Fibroblast of villous mesenchyme (primary cell): ENCODE results near the gene ZNF672. TPM values are rescaled to one million over a fixed set of nuclear protein-coding genes. Genes with fewer than 3 reads are reported as not detected.
"Not testable (repeated sequence)": the region's sequence is repeated elsewhere in the genome, so short reads cannot be mapped to it uniquely, and the experiment has no call there.

ENCODE experiments used
- DNase-seq: peaks from one replicate; pipeline ENCODE4 v3.0.0-alpha.2; 2010; ENCODE audit warnings: low read depth
- H3K4me3 ChIP-seq: 2 replicates; pipeline ENCODE4 v1.5.1; 2011; ENCODE audit warnings: low read depth, mild to moderate bottlenecking, low read length
- total RNA-seq: library from RNA; depleted of rRNA; stranded (reverse); fragments of >200 nt; gene quantifications from 2 replicates; pipeline ENCODE4 v1.2.3, GENCODE V29; 2012
- TF ChIP-seq, protein P1 (sequence below): IDR thresholded peaks from 2 replicates; pipeline ENCODE4 v1.5.1; 2012; ENCODE audit warnings: low read depth, mild to moderate bottlenecking, low read length; ENCODE audit not compliant: insufficient read depth

ZNF672 gene
- total RNA-seq, 1 donor: 19.4 TPM

DNA sequence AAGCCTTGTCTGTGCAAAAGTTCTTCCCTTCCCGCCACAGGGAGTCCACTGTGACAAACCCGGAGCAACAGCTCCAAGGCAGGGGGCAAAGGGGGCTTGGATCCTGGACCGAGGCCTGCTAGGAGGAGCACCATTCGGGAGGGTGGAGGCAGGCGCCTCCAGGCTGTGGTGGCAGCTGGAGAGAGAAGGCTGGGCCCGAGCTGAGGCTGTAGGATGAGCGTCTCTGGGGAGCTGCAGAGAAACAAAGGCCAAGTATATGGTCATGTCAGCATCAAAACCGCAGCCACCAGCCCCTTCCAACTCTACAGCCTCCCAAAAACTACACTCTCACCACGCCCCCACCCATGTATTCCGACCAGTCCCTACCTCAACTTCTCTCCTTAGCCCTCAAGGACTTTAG lies 12.9 kb upstream of the ZNF672 start:
- peak overlapping the region; percentile 99 for H3K4me3 ChIP-seq
- DNase-seq: no peak
- TF ChIP-seq, protein P1, sequence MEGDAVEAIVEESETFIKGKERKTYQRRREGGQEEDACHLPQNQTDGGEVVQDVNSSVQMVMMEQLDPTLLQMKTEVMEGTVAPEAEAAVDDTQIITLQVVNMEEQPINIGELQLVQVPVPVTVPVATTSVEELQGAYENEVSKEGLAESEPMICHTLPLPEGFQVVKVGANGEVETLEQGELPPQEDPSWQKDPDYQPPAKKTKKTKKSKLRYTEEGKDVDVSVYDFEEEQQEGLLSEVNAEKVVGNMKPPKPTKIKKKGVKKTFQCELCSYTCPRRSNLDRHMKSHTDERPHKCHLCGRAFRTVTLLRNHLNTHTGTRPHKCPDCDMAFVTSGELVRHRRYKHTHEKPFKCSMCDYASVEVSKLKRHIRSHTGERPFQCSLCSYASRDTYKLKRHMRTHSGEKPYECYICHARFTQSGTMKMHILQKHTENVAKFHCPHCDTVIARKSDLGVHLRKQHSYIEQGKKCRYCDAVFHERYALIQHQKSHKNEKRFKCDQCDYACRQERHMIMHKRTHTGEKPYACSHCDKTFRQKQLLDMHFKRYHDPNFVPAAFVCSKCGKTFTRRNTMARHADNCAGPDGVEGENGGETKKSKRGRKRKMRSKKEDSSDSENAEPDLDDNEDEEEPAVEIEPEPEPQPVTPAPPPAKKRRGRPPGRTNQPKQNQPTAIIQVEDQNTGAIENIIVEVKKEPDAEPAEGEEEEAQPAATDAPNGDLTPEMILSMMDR: no peak

DNA sequence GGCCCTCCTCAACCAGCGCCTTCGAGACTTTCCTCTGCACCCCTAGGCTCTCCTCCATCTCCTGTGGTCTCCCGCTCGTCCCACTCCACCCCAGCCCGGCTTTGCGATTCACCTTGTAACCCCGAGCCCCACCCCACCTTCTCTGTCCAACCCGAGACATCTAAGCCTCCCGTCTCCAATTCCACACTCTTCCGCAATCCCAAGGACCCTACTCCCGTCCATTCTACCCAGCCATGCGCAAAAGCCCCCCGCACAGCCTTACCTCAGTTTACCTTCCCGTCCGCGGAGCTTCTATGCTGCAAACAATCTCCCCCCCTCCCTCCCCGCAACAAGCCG lies 12.5 kb upstream of the ZNF672 start:
- peak overlapping the region; percentile 99 for H3K4me3 ChIP-seq
- TF ChIP-seq, protein P1: no peak
- no peak for DNase-seq

DNA sequence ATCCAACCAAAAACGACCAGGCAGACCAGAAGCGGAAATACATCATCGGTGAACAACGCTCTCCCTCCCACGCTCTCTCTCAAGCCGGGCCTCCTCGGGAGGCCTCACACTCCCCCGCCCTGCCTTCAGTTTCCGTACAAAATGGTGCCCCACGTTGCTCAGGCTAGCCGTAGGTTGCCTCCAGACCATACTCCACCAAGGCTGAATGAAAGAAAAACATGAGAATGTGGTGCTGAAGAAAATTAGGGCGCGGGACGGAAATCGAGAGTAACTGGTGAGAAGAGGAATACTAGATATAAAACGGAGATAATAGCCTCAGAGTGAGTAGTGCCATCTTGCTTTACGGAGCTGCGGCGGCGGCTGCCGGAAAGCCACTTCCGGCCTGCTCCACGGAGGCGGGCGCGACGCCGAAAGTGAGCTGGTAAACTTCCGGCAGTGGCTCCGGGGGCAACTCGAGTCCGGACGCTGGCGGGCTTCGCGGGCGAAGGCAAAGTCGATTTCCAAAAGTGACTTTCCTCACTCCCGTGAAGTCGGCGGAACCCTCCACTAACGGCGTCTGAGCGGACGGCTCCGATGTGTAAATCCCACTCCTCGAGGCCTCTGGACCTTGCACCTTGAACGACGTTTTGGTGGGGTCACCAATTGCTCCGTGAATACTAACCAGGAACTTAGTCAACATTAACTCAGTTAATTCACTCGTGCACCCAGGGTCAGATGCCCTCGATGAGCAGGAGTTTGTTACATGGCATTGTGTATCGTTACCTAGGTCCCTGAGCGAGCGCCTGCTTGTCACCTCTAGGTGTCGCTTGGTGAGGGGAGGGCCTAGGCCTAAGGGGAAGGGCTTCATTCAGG lies 11.9 kb upstream of the ZNF672 start, which contains the start of gene SH3BP5L:
Gene SH3BP5L (minus strand): TSS at position 7 of the 852 bp plus-strand sequence. CDS start 980 bp downstream, outside the sequence.
- DNase-seq: peak; percentile 97
- peak within 1 kb of the TSS; percentile 99 for H3K4me3 ChIP-seq
- TF ChIP-seq, protein P1: peak; percentile 65

DNA sequence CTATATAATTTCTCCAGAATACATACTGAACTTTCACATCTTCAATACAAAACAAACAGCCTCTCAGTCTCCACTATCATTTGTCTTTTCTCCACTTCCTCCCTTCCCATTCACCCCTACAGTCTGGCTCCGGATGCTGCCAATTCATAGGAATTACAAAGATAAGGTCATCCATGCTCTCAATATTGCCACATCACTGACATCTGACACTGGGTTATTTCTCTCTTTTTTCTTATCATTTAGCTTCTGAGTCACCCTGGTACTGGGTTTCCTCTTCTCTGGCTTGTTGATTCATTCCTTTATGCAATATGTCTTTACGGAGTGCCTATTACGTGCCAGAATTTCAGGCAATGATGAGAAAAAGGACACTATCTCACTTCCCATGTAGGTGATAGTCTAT lies 9.2 kb upstream of the ZNF672 start:
- H3K4me3 ChIP-seq: no peak overlapping the region
- peak; percentile 94 for DNase-seq
- TF ChIP-seq, protein P1: no peak

DNA sequence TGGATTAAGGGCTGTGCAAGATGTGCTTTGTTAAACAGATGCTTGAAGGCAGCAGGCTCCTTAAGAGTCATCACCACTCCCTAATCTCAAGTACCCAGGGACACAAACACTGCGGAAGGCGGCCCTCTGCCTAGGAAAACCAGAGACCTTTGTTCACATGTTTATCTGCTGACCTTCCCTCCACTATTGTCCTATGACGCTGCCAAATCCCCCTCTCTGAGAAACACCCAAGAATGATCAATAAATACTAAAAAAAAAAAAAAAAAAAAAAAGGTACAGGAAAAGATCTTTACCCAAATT lies 7.4 kb upstream of the ZNF672 start:
- H3K4me3 ChIP-seq, DNase-seq: not testable (repeated sequence)

DNA sequence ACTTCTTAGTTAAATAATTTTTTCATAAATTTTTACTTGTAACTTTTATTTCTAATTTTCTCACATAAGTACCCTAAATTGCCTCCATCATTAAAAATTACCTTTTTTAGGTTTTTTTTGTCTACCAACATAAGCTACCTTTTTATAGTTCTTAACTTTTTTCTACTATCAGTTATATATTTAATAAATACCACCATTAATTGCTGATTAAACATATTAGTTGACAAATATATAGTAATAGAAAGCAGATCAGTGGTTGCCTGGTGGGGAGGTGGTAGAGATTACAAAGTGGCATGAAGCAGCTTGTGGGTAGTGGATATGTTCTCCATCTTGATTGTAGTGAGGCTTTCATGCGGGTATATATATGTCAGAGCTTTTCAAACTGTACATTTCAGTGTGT lies 6.2 kb upstream of the ZNF672 start:
- DNase-seq: no peak
- TF ChIP-seq, protein P1: no peak
- H3K4me3 ChIP-seq: no peak overlapping the region

DNA sequence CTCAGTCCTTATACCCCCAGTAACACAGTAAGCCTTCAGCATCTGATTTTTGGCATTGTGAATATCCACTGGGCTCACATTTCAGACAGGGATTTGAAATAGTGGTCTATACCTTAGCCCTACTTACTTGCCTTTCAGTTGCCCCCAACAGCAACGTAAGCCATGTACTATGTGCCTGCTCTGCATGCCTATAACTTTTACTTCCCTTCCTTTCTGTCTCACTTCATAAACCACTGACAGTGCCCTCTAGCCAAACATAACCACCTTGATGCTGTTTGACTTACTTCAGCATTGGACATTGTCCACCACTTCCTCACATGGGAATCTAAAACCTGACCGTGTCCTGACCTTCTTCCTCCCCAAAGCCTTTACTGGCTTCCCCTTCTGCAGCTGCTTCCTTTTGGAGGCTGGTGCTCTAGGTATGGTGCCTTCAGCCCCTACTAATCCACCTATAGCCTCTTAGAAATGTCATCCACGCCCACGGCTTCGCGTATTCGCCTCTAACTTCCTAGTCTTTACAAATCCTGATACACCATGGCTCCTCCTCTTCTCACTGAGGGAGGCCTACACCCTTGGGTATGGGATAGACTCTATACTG lies 3.6 kb upstream of the ZNF672 start:
- TF ChIP-seq, protein P1: no peak
- H3K4me3 ChIP-seq: no peak overlapping the region
- DNase-seq: no peak
